ENCODE measurements around the gene SLC12A9. TPM values are rescaled to one million over a fixed set of nuclear protein-coding genes. Genes with fewer than 3 reads are reported as not detected.
A peak's percentile ranks its signal among the peaks of the same experiment; 100 is the strongest.

The SLC12A9 gene
- total RNA-seq, 1 donor = 19.5 TPM

GRCh38 chr7:100823140-100823525 lies 29.4 kb upstream of the SLC12A9 start:
- Histone ChIP-seq H3K4me3 (ENCODE audit: insufficient read depth, low read length) (no peak overlapping the region), H4K20me1 (ENCODE audit: insufficient read depth, low read length) (peaks cover 3% of the 10 kb centered on the region), H3K4me1 (ENCODE audit: insufficient read depth, low read length) (peaks cover 19% of the 10 kb centered on the region), H3K36me3 (ENCODE audit: insufficient read depth, low read length) (no peaks in the 10 kb centered on the region), H2AFZ (ENCODE audit: low read length) (no peak overlapping the region), H3K4me2 (ENCODE audit: insufficient read depth, low read length) (no peak overlapping the region), H3K27ac (ENCODE audit: low read depth, low read length) (no peak overlapping the region), H3K79me2 (ENCODE audit: insufficient read depth, low read length) (peaks cover 11% of the 10 kb centered on the region), H3K9me3 (ENCODE audit: low read depth, low read length) (no peaks in the 10 kb centered on the region), H3K27me3 (ENCODE audit: insufficient read depth, low read length) (no peaks in the 10 kb centered on the region)
- no peak for TF ChIP-seq CTCF (IDR thresholded peaks at IDR 0.05; ENCODE audit: extremely low read depth, low read depth, low read length)
- peak; percentile 41 for DNase-seq (ENCODE audit: insufficient read length, low spot score, missing footprints)

GRCh38 chr7:100823534-100823933 lies 29.0 kb upstream of the SLC12A9 start:
- H3K4me2 ChIP-seq (ENCODE audit: insufficient read depth, low read length) = no peak overlapping the region
- no peaks in the 10 kb centered on the region for H3K36me3 ChIP-seq (ENCODE audit: insufficient read depth, low read length)
- no peak overlapping the region for H3K4me3 ChIP-seq (ENCODE audit: insufficient read depth, low read length)
- TF ChIP-seq CTCF (IDR thresholded peaks at IDR 0.05; ENCODE audit: extremely low read depth, low read depth, low read length) = no peak
- no peak overlapping the region for H2AFZ ChIP-seq (ENCODE audit: low read length)
- H3K27ac ChIP-seq (ENCODE audit: low read depth, low read length) = no peak overlapping the region
- H3K4me1 ChIP-seq (ENCODE audit: insufficient read depth, low read length) = peaks cover 19% of the 10 kb centered on the region
- H4K20me1 ChIP-seq (ENCODE audit: insufficient read depth, low read length) = peaks cover 3% of the 10 kb centered on the region
- H3K9me3 ChIP-seq (ENCODE audit: low read depth, low read length) = no peaks in the 10 kb centered on the region
- peaks cover 11% of the 10 kb centered on the region for H3K79me2 ChIP-seq (ENCODE audit: insufficient read depth, low read length)
- DNase-seq (ENCODE audit: insufficient read length, low spot score, missing footprints) = peak; percentile 71
- H3K27me3 ChIP-seq (ENCODE audit: insufficient read depth, low read length) = no peaks in the 10 kb centered on the region

DNA sequence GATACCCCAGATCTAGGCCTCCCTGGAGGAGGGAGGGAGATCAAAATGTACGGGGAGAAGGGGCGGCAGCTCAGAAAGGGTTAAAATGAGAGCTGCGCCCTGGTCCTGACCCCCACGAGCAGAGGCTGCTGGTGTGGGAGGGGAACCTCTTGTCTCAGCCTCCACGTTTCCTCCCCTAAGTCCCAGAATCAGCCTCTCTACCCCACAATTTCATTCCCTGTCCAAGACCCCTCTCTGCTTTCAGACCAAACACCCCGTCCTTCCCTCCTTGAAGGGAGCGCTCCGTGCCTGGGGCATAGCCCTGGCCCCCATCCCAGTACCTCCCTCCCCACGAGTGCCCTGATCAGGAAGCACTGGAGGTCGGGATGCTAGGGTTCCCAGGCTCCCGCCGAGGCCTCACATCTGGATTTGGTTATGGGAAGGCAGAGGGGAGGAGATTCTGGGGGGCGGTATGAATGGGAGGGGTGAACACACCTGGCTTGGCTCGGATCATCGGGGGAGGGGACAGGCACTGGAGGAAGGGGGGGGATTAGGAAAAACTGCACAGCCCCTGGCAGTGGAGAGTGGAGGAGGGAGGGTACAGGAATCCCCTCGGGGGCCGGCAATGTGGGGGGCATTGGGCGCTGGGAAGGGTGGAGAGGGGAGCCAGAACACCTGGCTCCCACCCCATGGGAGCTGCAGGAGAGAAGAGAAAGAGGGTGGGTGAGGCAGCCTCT lies 27.9 kb upstream of the SLC12A9 start:
- no peak overlapping the region for H3K27ac ChIP-seq (ENCODE audit: low read depth, low read length)
- peak; percentile 70 for DNase-seq (ENCODE audit: insufficient read length, low spot score, missing footprints)
- H3K4me2 ChIP-seq (ENCODE audit: insufficient read depth, low read length) = peak overlapping the region; percentile 80
- peaks cover 3% of the 10 kb centered on the region for H4K20me1 ChIP-seq (ENCODE audit: insufficient read depth, low read length)
- H3K36me3 ChIP-seq (ENCODE audit: insufficient read depth, low read length) = no peaks in the 10 kb centered on the region
- no peaks in the 10 kb centered on the region for H3K9me3 ChIP-seq (ENCODE audit: low read depth, low read length)
- H3K79me2 ChIP-seq (ENCODE audit: insufficient read depth, low read length) = peaks cover 11% of the 10 kb centered on the region
- H3K4me1 ChIP-seq (ENCODE audit: insufficient read depth, low read length) = peaks cover 19% of the 10 kb centered on the region
- H2AFZ ChIP-seq (ENCODE audit: low read length) = peak overlapping the region; percentile 56
- H3K4me3 ChIP-seq (ENCODE audit: insufficient read depth, low read length) = peak overlapping the region; percentile 77
- TF ChIP-seq CTCF (IDR thresholded peaks at IDR 0.05; ENCODE audit: extremely low read depth, low read depth, low read length) = no peak
- no peaks in the 10 kb centered on the region for H3K27me3 ChIP-seq (ENCODE audit: insufficient read depth, low read length)

DNA sequence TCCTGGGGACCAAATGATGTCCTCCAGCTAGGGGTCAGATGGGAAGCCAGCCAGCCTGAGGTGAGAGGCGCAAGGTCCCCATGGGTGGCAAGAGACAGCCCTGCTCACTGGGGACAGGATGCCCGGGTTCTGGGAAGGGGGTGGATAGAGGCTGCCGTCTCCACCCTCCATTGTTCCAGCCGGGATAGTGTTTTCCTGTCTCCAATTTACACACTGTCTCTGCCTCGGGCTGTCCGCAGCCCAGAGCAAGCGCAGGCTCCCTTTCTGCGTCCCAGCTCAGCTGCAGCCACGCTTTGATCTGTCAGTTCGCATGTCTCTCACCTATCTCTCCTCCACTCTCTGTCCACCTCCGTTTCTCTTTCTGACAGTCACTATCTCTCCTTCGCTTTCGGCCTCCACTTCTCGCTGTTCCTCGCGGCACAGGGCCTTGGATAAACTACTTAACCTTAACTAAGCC lies 27.3 kb upstream of the SLC12A9 start:
- no peak overlapping the region for H3K27ac ChIP-seq (ENCODE audit: low read depth, low read length)
- no peak for TF ChIP-seq CTCF (IDR thresholded peaks at IDR 0.05; ENCODE audit: extremely low read depth, low read depth, low read length)

More for the DNA sequence above, 27.3 kb upstream of the SLC12A9 start:
- peak overlapping the region; percentile 77 for H3K4me3 ChIP-seq (ENCODE audit: insufficient read depth, low read length)
- H3K36me3 ChIP-seq (ENCODE audit: insufficient read depth, low read length) = no peaks in the 10 kb centered on the region
- DNase-seq (ENCODE audit: insufficient read length, low spot score, missing footprints) = peak; percentile 83
- peaks cover 11% of the 10 kb centered on the region for H3K79me2 ChIP-seq (ENCODE audit: insufficient read depth, low read length)
- peak overlapping the region; percentile 56 for H2AFZ ChIP-seq (ENCODE audit: low read length)
- no peaks in the 10 kb centered on the region for H3K27me3 ChIP-seq (ENCODE audit: insufficient read depth, low read length)
- H3K9me3 ChIP-seq (ENCODE audit: low read depth, low read length) = no peaks in the 10 kb centered on the region
- peaks cover 19% of the 10 kb centered on the region for H3K4me1 ChIP-seq (ENCODE audit: insufficient read depth, low read length)
- peaks cover 3% of the 10 kb centered on the region for H4K20me1 ChIP-seq (ENCODE audit: insufficient read depth, low read length)
- H3K4me2 ChIP-seq (ENCODE audit: insufficient read depth, low read length) = peak overlapping the region; percentile 80

All from osteoblast (primary cell).